Kidney epithelial cell (primary cell): ENCODE data around the gene TAAR1. TPM values are rescaled to one million over a fixed set of nuclear protein-coding genes. Genes with fewer than 3 reads are reported as not detected.
"Not testable (repeated sequence)": the region's sequence is repeated elsewhere in the genome, so short reads cannot be mapped to it uniquely, and the experiment has no call there.

Source experiments
- DNase-seq: peaks from one replicate; pipeline ENCODE4 v3.0.0-alpha.2; 2010; ENCODE audit warnings: low read depth
- H3K27me3 ChIP-seq: 2 replicates; pipeline ENCODE4 v1.6.0; 2011; ENCODE audit warnings: low read length; ENCODE audit not compliant: control insufficient read depth, insufficient read depth
- H3K36me3 ChIP-seq: 2 replicates; pipeline ENCODE4 v1.5.1; 2011; ENCODE audit warnings: low read length; ENCODE audit not compliant: control insufficient read depth, insufficient read depth
- H3K4me3 ChIP-seq: 2 replicates; pipeline ENCODE4 v1.5.1; 2011; ENCODE audit warnings: low read depth, mild to moderate bottlenecking, control low read depth, low read length
- total RNA-seq: library from RNA; depleted of rRNA; stranded (reverse); fragments of >200 nt; gene quantifications from 2 replicates; pipeline ENCODE4 v1.2.3, GENCODE V29; 2015
- TF ChIP-seq, protein P1 (sequence below): IDR thresholded peaks from 2 replicates; pipeline ENCODE4 v1.5.1; 2011; ENCODE audit warnings: mild to moderate bottlenecking, moderate library complexity, low read length, control low read depth, inconsistent platforms; ENCODE audit not compliant: insufficient read depth, poor library complexity, severe bottlenecking

TAAR1 gene
- total RNA-seq, 1 donor from 2014 or later = not detected

DNA sequence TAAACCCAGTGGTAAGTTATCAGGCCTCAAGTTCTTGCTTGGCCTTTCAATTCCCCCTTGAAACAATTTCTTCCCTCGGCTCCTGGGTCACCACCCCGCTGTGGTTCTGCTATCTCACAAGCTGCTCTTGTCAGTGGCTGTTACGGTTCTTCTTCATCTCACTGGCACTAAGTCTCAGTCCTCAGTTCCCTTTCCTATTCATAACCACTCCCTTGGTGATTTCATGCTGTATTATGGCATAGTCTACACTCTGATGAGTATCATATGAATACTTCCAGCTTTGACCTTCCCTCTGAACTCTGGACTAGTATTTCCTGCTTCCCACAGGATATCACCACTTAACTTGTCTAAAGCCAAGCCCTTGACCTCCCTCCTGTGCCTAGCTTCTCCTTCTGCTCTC lies 7.9 kb downstream of the TAAR1 start:
- H3K4me3 ChIP-seq = no peak overlapping the region
- no peak for DNase-seq
- H3K36me3 ChIP-seq = no peaks in the 10 kb centered on the region
- TF ChIP-seq, protein P1, sequence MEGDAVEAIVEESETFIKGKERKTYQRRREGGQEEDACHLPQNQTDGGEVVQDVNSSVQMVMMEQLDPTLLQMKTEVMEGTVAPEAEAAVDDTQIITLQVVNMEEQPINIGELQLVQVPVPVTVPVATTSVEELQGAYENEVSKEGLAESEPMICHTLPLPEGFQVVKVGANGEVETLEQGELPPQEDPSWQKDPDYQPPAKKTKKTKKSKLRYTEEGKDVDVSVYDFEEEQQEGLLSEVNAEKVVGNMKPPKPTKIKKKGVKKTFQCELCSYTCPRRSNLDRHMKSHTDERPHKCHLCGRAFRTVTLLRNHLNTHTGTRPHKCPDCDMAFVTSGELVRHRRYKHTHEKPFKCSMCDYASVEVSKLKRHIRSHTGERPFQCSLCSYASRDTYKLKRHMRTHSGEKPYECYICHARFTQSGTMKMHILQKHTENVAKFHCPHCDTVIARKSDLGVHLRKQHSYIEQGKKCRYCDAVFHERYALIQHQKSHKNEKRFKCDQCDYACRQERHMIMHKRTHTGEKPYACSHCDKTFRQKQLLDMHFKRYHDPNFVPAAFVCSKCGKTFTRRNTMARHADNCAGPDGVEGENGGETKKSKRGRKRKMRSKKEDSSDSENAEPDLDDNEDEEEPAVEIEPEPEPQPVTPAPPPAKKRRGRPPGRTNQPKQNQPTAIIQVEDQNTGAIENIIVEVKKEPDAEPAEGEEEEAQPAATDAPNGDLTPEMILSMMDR = no peak
- H3K27me3 ChIP-seq = no peaks in the 10 kb centered on the region

GRCh38 chr6:132650429-132650828 lies 8.6 kb downstream of the TAAR1 start:
- H3K4me3 ChIP-seq = no peak overlapping the region
- no peaks in the 10 kb centered on the region for H3K27me3 ChIP-seq
- peak; percentile 10 for DNase-seq
- no peaks in the 10 kb centered on the region for H3K36me3 ChIP-seq
- TF ChIP-seq, protein P1 = no peak

- Histone ChIP-seq H3K27me3 (no peaks in the 10 kb centered on the region), H3K36me3 (no peaks in the 10 kb centered on the region), H3K4me3 (no peak overlapping the region)
- TF ChIP-seq, protein P1 = no peak
- no peak for DNase-seq
These were observed 10.2 kb downstream of the TAAR1 start for GRCh38 chr6:132648828-132649227.

DNA sequence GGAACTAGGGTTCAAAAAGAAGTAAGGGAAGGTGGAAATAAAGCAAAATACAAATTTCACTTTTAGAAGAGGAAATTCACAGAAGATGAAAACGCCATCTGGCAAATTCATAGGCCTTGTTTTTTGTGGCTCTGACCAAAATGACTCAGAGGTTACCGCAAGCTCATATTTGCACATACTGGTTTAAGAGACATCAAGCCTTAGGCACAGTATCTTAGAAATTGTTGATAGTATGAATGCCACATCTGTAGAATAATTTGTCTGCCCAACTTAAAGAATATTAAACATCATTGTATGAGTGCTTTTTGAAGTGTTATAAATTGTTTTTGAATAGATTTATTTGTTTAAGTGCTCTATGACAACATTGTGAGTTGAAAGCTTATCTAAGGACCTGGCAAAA lies 10.6 kb downstream of the TAAR1 start:
- TF ChIP-seq, protein P1 = no peak
- H3K4me3 ChIP-seq = no peak overlapping the region
- H3K36me3 ChIP-seq = no peaks in the 10 kb centered on the region
- H3K27me3 ChIP-seq = no peaks in the 10 kb centered on the region
- DNase-seq = peak; percentile 23

- TF ChIP-seq, protein P1 = no peak
- Histone ChIP-seq H3K27me3 (no peaks in the 10 kb centered on the region), H3K4me3 (no peak overlapping the region), H3K36me3 (no peaks in the 10 kb centered on the region)
- DNase-seq = no peak
These were observed 15.4 kb downstream of the TAAR1 start for GRCh38 chr6:132643547-132643946.

DNA sequence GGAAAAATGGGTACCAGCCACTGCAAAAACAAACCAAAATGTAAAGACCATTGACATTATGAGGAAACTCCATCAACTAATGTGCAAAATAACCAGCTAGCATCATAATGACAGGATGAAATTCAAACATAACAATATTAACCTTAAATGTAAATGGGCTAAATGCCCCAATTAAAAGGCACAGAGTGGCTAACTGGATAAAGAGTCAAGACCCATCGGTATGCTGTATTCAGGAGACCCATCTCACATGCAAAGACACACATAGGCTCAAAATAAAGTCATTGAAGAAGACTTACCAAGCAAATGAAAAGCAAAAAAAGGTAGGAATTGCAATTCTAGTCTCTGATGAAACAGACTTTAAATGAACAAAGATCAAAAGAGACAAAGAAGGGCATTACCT lies 21.8 kb downstream of the TAAR1 start:
- H3K27me3 ChIP-seq, DNase-seq, H3K36me3 ChIP-seq, H3K4me3 ChIP-seq: not testable (repeated sequence)

- DNase-seq, H3K36me3 ChIP-seq, H3K27me3 ChIP-seq, H3K4me3 ChIP-seq: not testable (repeated sequence)
These were observed 23.1 kb downstream of the TAAR1 start for GRCh38 chr6:132635906-132636305.

GRCh38 chr6:132635288-132635687 lies 23.7 kb downstream of the TAAR1 start:
- DNase-seq, H3K4me3 ChIP-seq, H3K36me3 ChIP-seq, H3K27me3 ChIP-seq: not testable (repeated sequence)
